Jurkat, Clone E6-1 (cell line): ENCODE results near the gene PGLYRP1.
A peak's percentile ranks its signal among the peaks of the same experiment; 100 is the strongest.

Experiments used
- DNase-seq: peaks from one replicate; pipeline ENCODE4 v3.0.0-alpha.2; 2011; ENCODE audit warnings: low read depth, low spot score
- H3K4me3 ChIP-seq: 2 replicates; pipeline ENCODE4 v1.5.1; 2011; ENCODE audit warnings: mild to moderate bottlenecking, low read length, control low read depth, moderate library complexity

The PGLYRP1 gene

GRCh38 chr19:46035546-46035945 is 12.7 kb upstream of the PGLYRP1 start:
- DNase-seq, result no peak
- no peak overlapping the region for H3K4me3 ChIP-seq

GRCh38 chr19:46033401-46033800 is 10.5 kb upstream of the PGLYRP1 start:
- H3K4me3 ChIP-seq, result no peak overlapping the region
- DNase-seq, result no peak

GRCh38 chr19:46032597-46033025 is 9.8 kb upstream of the PGLYRP1 start:
- DNase-seq, result no peak
- no peak overlapping the region for H3K4me3 ChIP-seq

GRCh38 chr19:46031781-46032596 is 9.1 kb upstream of the PGLYRP1 start:
- no peak overlapping the region for H3K4me3 ChIP-seq
- no peak for DNase-seq

GRCh38 chr19:46030812-46031550 is 8.1 kb upstream of the PGLYRP1 start:
- DNase-seq, result no peak
- no peak overlapping the region for H3K4me3 ChIP-seq

GRCh38 chr19:46025835-46026234 is 3.0 kb upstream of the PGLYRP1 start:
- DNase-seq, result peak; percentile 25
- no peak overlapping the region for H3K4me3 ChIP-seq

- DNase-seq, result no peak
- no peak overlapping the region for H3K4me3 ChIP-seq
Measured at GRCh38 chr19:46023311-46023779, 492 bp upstream of the PGLYRP1 start.

GRCh38 chr19:46022061-46022430 is 807 bp downstream of the PGLYRP1 start:
- no peak overlapping the region for H3K4me3 ChIP-seq

GRCh38 chr19:46021531-46022041 is 1.3 kb downstream of the PGLYRP1 start:
- DNase-seq, result no peak
- H3K4me3 ChIP-seq, result no peak overlapping the region

More at GRCh38 chr19:46022061-46022430, 807 bp downstream of the PGLYRP1 start:
- DNase-seq, result no peak

- no peak overlapping the region for H3K4me3 ChIP-seq
- no peak for DNase-seq
Measured at GRCh38 chr19:46020819-46021125, 2.1 kb downstream of the PGLYRP1 start.

- no peak overlapping the region for H3K4me3 ChIP-seq
- DNase-seq, result no peak
Measured at GRCh38 chr19:46019270-46019669, 3.6 kb downstream of the PGLYRP1 start.

GRCh38 chr19:46018729-46019251 is 4.1 kb downstream of the PGLYRP1 start:
- no peak overlapping the region for H3K4me3 ChIP-seq
- no peak for DNase-seq

GRCh38 chr19:46017874-46018675 is 4.8 kb downstream of the PGLYRP1 start:
- no peak overlapping the region for H3K4me3 ChIP-seq
- no peak for DNase-seq

GRCh38 chr19:46017095-46017429 is 5.8 kb downstream of the PGLYRP1 start:
- no peak for DNase-seq
- H3K4me3 ChIP-seq, result no peak overlapping the region

GRCh38 chr19:46016426-46017094 is 6.3 kb downstream of the PGLYRP1 start:
- H3K4me3 ChIP-seq, result no peak overlapping the region
- DNase-seq, result peak; percentile 50

- no peak for DNase-seq
- no peak overlapping the region for H3K4me3 ChIP-seq
Measured at GRCh38 chr19:46015687-46016425, 7.0 kb downstream of the PGLYRP1 start.

GRCh38 chr19:46014941-46015686 is 7.7 kb downstream of the PGLYRP1 start:
- no peak overlapping the region for H3K4me3 ChIP-seq
- DNase-seq, result no peak

- no peak overlapping the region for H3K4me3 ChIP-seq
- no peak for DNase-seq
Measured at GRCh38 chr19:46014534-46014933, 8.3 kb downstream of the PGLYRP1 start.
